HG03439 (cell line): ENCODE data around the gene TOE1.

Experiments
- ATAC-seq: cut with Tn5 transposase; IDR thresholded peaks from one replicate; pipeline ENCODE4 v1.9.1; 2021; ENCODE audit warnings: mild to moderate bottlenecking, moderate library complexity; ENCODE audit not compliant: unreplicated experiment

The TOE1 gene

GRCh38 chr1:45326627-45327623, 13.0 kb upstream of the TOE1 start, which contains the start of gene HPDL:
Gene HPDL (plus strand): TSS chr1:45326895. CDS start chr1:45327149, 254 bp downstream.
- ATAC-seq = no peak

GRCh38 chr1:45327644-45328515, 12.1 kb upstream of the TOE1 start:
- no peak for ATAC-seq

- ATAC-seq = no peak
Observed at GRCh38 chr1:45328680-45329079, 11.3 kb upstream of the TOE1 start.

GRCh38 chr1:45329445-45329844, 10.5 kb upstream of the TOE1 start:
- no peak for ATAC-seq

GRCh38 chr1:45331436-45332345, 8.3 kb upstream of the TOE1 start:
- no peak for ATAC-seq

GRCh38 chr1:45332346-45332720, 7.6 kb upstream of the TOE1 start:
- no peak for ATAC-seq

- no peak for ATAC-seq
Observed at GRCh38 chr1:45334308-45335245, 5.4 kb upstream of the TOE1 start.

- ATAC-seq = no peak
Observed at GRCh38 chr1:45335855-45336324, 4.1 kb upstream of the TOE1 start.

- no peak for ATAC-seq
Observed at GRCh38 chr1:45337630-45338325, 2.2 kb upstream of the TOE1 start.

GRCh38 chr1:45340816-45341466, 971 bp downstream of the TOE1 start:
- no peak for ATAC-seq

- no peak for ATAC-seq
Observed at GRCh38 chr1:45344499-45344898, 4.5 kb downstream of the TOE1 start.

- no peak for ATAC-seq
Observed at GRCh38 chr1:45345014-45345413, 5.0 kb downstream of the TOE1 start.

- no peak for ATAC-seq
Observed at GRCh38 chr1:45346473-45346872, 6.5 kb downstream of the TOE1 start.

GRCh38 chr1:45348020-45348419, 8.1 kb downstream of the TOE1 start:
- ATAC-seq = no peak

GRCh38 chr1:45348609-45348965, 8.6 kb downstream of the TOE1 start:
- no peak for ATAC-seq

GRCh38 chr1:45348966-45349677, 9.2 kb downstream of the TOE1 start:
- no peak for ATAC-seq

- no peak for ATAC-seq
Observed at GRCh38 chr1:45351508-45351907, 11.5 kb downstream of the TOE1 start.

- ATAC-seq = no peak
Observed at GRCh38 chr1:45353685-45354084, 13.7 kb downstream of the TOE1 start.
